Activated naive CD4-positive, alpha-beta T cell treated with anti-CD3 and anti-CD28 coated beads, Interleukin-2, amount 50 U/mL, for 72 hours (primary cell): Measurements from ENCODE around the gene RET. TPM values are rescaled to one million over a fixed set of nuclear protein-coding genes. Genes with fewer than 3 reads are reported as not detected.
A peak's percentile ranks its signal among the peaks of the same experiment; 100 is the strongest.

Experiments
- ATAC-seq, 2 donors: fragments of 150-1000 bp; cut with Tn5 transposase; 2 replicates each; pipeline ENCODE4 v1.10.0; 2021; ENCODE audit warnings: mild to moderate bottlenecking in 2 of 2, moderate library complexity in 2 of 2
- DNase-seq, 2 donors: peaks; one replicate each; pipeline ENCODE4 v3.0.0; 2021 to 2022; ENCODE audit warnings: low spot score in 2 of 2
- H3K27ac Mint-ChIP-seq, 2 donors: one replicate each; pipeline ENCODE4 v1.8.0; 2022; ENCODE audit warnings: mild to moderate bottlenecking in 2 of 2, mixed read lengths in 2 of 2
- H3K36me3 Mint-ChIP-seq, 2 donors: one replicate each; pipeline ENCODE4 v1.8.0; 2022; ENCODE audit warnings: mixed read lengths in 2 of 2
- H3K9me3 Mint-ChIP-seq, 2 donors: one replicate each; pipeline ENCODE4 v1.8.0; 2022; ENCODE audit warnings: mixed read lengths in 2 of 2
- total RNA-seq, 2 donors: library from RNA; stranded (reverse); gene quantifications; one replicate each; pipeline ENCODE4 v1.2.3, GENCODE V29; 2022

RET gene
- total RNA-seq, 2 donors from 2014 or later, result 0.45 TPM; not detected in 1

DNA sequence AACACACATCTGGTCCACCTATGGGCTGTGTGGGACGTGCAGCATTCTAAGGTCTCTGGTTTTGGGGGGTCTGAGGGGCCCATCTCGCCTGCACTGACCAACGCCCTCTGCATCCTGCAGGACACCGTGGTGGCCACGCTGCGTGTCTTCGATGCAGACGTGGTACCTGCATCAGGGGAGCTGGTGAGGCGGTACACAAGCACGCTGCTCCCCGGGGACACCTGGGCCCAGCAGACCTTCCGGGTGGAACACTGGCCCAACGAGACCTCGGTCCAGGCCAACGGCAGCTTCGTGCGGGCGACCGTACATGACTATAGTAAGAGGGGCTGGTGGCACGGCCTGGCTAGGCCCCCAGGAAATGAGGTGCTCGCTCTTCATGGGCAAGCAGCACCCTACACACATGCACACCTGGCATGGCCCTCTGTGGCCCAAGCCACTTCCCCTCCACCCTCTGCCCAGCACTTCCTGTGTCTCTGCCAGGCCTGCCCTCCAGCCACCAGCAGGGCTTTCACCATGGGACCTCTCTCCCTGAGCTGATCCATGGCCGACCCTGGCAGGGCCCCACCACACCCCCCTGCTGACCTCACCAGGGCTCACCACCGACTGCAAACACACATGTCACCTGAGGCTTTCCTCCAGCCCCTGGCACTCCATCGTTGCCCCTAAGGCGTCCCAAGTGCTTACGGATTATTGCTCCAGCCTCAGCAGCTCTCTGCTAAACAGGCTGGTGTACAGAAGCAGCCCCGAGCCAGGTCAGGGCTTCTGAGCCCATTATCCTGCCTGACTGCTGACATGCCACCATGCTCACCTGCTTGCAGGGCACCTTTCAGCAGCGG is 29.6 kb downstream of the RET start:
- no peak overlapping the region for H3K27ac Mint-ChIP-seq
- no peak for DNase-seq
- no peak for ATAC-seq
- no peaks in the 10 kb centered on the region for H3K36me3 Mint-ChIP-seq
- H3K9me3 Mint-ChIP-seq, result no peaks in the 10 kb centered on the region

DNA sequence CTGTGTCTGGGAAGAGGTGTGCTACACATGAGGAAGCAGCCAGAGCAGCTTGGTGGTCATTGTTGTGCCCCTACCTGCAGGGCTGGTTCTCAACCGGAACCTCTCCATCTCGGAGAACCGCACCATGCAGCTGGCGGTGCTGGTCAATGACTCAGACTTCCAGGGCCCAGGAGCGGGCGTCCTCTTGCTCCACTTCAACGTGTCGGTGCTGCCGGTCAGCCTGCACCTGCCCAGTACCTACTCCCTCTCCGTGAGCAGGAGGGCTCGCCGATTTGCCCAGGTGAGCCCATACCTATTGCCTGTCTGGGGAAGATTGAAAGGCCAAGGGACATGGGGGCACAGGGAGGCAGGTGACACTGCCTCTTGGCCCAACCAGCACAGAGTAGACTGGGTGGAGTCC is 32.1 kb downstream of the RET start:
- H3K36me3 Mint-ChIP-seq, result no peaks in the 10 kb centered on the region
- no peaks in the 10 kb centered on the region for H3K9me3 Mint-ChIP-seq
- ATAC-seq, result no peak
- H3K27ac Mint-ChIP-seq, result no peak overlapping the region
- DNase-seq, result no peak

DNA sequence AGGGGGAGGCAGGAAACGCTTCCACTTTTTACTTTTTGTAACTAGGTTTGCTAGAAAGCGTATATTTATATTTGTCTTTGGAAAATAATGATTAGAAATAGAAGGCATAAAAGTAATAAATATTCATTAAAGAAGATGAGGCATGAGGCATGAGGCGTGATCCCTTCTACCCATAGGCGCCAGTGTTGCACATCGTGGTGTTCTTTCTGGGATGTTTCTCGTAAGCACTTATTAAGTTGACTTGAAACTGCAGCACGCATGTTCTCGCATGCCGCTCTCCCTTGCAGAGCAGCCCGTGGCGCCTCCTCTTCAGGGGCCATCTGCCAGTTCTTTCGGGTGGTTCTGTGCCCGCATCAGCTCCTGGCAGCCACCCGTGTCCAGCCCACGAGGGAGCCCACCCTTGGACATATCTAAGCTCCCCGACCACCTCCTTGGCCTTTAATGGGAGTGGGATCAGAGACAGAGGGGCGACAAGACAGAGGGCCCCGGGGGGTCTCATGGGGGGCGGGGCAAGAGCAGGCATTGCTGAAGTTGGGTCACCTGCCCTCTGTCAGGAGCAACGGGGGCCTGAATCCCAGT is 32.9 kb downstream of the RET start:
- ATAC-seq (no peak), DNase-seq (no peak)
- H3K36me3 Mint-ChIP-seq, result no peaks in the 10 kb centered on the region
- no peaks in the 10 kb centered on the region for H3K9me3 Mint-ChIP-seq
- H3K27ac Mint-ChIP-seq, result no peak overlapping the region

DNA sequence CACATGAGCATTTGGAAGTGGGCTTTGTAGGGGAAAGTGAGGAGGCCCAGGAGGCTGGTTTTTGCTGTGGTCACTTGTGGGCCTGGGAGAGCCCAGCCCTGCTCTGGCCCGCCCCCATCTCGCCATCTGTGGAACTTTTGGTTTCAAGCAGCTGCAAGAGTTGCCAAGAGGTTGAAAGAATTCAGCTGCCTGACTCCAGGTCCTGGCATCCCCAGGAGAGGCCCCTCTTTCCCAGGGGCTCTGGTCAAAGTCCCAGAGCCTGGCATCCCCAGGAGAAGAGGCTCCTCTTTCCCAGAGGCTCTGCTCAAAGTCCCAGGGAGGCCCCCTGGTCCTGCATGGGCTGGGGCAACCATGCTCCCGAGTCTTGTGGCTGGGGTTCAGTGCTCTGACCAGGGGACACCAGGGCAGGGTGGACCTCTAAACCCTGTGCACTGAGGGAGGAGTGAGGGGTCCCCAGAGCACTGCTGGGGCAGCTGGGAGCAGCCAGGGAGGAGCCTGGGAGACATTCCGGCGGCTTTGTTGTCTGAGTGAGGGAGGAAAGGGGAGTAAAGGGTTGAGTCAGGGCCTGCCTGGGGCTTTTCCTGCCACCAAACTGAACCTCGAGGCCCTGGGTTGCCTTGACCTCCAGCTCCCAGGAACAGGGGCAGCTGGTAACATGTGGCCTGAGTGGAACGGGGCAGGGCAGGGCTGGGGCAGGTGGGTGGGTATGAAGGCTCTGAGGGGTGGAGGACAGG is 33.6 kb downstream of the RET start:
- Mint-ChIP-seq H3K36me3 (no peaks in the 10 kb centered on the region), H3K9me3 (no peaks in the 10 kb centered on the region), H3K27ac (peak overlapping the region in 1 of 2 donors; percentile 5)
- DNase-seq, result no peak
- no peak for ATAC-seq

DNA sequence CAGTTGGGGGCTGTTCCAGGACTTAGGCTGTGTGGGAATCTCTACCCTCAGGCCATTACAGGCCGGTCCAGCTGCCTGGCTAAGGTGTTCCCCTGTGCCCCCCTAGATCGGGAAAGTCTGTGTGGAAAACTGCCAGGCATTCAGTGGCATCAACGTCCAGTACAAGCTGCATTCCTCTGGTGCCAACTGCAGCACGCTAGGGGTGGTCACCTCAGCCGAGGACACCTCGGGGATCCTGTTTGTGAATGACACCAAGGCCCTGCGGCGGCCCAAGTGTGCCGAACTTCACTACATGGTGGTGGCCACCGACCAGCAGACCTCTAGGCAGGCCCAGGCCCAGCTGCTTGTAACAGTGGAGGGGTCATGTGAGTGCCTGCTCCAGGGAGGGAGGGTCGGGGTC is 34.2 kb downstream of the RET start:
- no peaks in the 10 kb centered on the region for H3K36me3 Mint-ChIP-seq
- H3K9me3 Mint-ChIP-seq, result no peaks in the 10 kb centered on the region
- DNase-seq (no peak), ATAC-seq (no peak)
- no peak overlapping the region for H3K27ac Mint-ChIP-seq

DNA sequence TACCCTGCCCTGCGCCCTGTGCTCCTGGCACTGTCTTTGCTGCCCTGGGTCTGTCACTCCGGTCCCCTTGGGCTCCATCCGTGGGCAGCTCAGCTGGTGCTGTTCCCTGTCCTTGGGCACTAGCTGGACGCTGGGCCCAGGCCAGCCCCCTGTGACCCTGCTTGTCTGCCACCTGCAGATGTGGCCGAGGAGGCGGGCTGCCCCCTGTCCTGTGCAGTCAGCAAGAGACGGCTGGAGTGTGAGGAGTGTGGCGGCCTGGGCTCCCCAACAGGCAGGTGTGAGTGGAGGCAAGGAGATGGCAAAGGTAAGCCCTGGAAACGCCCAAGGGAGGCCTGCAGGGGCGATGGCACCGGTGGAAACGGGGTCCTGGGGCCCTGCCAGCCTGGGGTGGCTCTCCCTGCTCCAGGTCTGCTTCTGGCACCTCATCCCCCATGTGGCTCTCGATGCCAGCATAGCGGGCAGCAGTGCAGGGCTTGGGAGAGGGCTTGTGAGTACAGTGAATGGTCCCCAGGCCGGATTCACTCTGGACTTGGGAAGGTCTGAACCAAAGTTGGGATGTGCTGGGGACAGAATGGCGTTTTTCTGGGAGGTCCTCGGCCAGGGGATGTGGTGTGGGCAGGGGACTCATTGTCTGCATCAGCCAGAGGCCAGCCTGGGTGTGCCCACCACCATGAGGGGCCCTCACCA is 35.2 kb downstream of the RET start:
- no peak for DNase-seq
- ATAC-seq, result no peak
- peak overlapping the region in 1 of 2 donors; percentile 14 for H3K27ac Mint-ChIP-seq
- H3K36me3 Mint-ChIP-seq, result no peaks in the 10 kb centered on the region
- H3K9me3 Mint-ChIP-seq, result no peaks in the 10 kb centered on the region

DNA sequence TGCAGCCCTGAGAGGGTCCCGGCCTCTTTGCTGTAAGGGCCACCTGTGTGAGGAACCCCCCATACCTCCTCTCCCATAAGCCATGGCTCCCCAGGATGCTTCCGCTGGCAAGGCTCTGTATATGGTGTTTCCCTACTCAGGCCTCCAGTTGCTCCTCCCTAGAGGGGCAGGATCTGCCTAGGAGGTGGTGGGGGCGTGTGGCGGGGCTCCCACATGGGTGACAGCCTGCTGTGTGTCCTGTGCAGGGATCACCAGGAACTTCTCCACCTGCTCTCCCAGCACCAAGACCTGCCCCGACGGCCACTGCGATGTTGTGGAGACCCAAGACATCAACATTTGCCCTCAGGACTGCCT is 35.7 kb downstream of the RET start:
- DNase-seq, result no peak
- no peak for ATAC-seq
- H3K36me3 Mint-ChIP-seq, result no peaks in the 10 kb centered on the region
- H3K27ac Mint-ChIP-seq, result peak overlapping the region in 1 of 2 donors; percentile 49
- H3K9me3 Mint-ChIP-seq, result no peaks in the 10 kb centered on the region

DNA sequence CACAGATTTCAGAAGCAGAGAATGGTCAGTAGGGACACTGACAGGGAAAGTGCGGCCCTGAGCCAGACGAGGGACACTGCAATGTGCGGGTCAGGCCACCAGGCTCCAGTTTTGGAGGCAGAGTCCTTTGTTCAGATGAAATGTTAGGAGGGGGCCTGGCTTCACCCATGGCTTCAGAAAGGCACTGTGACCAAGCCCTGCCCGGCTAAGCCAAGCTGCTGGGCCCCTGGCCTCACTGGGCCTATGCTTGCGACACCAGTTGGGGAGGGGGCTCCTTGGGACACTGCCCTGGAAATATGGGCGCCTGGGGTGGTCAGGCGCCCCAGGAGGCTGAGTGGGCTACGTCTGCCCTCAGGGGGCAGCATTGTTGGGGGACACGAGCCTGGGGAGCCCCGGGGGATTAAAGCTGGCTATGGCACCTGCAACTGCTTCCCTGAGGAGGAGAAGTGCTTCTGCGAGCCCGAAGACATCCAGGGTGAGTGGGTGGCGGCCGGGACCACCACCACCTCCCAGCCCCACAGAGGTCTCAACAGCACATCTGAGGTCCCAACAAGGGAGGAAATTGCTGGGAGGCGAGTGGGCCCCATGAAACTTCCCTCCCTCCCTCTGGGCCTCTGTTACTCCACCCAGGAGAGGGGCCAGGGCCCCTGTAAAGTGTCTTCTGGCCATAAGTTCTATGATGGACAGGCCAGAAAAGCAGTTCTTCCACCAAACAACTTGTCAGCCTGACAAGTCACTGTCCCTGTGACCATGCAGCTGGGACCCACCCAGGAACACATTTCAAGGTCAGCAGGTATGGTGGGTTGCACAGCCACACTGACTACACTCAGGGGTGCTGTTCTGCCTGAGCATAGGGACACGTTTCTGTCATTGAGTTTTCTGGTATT is 36.6 kb downstream of the RET start:
- Mint-ChIP-seq H3K9me3 (no peaks in the 10 kb centered on the region), H3K36me3 (no peaks in the 10 kb centered on the region), H3K27ac (peak overlapping the region in 1 of 2 donors; percentile 49)
- no peak for DNase-seq
- no peak for ATAC-seq

DNA sequence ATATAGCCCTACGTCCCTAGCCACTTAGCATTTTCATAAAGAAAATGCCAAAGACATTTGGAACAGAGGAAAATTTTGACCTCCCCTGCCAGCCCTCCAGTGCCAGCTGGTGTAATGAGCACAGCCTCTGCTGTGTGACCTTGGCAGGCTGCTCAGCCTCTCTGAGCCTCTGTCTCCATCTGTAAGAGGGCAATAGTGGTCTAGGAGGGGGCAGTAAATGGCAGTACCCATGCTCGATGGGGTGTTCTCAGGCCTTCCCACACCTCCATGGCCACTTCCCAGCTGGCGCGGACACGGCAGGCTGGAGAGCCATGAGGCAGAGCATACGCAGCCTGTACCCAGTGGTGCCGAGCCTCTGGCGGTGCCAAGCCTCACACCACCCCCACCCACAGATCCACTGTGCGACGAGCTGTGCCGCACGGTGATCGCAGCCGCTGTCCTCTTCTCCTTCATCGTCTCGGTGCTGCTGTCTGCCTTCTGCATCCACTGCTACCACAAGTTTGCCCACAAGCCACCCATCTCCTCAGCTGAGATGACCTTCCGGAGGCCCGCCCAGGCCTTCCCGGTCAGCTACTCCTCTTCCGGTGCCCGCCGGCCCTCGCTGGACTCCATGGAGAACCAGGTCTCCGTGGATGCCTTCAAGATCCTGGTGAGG is 37.3 kb downstream of the RET start:
- H3K9me3 Mint-ChIP-seq, result no peaks in the 10 kb centered on the region
- ATAC-seq, result no peak
- H3K27ac Mint-ChIP-seq, result no peak overlapping the region
- DNase-seq, result no peak
- H3K36me3 Mint-ChIP-seq, result no peaks in the 10 kb centered on the region

DNA sequence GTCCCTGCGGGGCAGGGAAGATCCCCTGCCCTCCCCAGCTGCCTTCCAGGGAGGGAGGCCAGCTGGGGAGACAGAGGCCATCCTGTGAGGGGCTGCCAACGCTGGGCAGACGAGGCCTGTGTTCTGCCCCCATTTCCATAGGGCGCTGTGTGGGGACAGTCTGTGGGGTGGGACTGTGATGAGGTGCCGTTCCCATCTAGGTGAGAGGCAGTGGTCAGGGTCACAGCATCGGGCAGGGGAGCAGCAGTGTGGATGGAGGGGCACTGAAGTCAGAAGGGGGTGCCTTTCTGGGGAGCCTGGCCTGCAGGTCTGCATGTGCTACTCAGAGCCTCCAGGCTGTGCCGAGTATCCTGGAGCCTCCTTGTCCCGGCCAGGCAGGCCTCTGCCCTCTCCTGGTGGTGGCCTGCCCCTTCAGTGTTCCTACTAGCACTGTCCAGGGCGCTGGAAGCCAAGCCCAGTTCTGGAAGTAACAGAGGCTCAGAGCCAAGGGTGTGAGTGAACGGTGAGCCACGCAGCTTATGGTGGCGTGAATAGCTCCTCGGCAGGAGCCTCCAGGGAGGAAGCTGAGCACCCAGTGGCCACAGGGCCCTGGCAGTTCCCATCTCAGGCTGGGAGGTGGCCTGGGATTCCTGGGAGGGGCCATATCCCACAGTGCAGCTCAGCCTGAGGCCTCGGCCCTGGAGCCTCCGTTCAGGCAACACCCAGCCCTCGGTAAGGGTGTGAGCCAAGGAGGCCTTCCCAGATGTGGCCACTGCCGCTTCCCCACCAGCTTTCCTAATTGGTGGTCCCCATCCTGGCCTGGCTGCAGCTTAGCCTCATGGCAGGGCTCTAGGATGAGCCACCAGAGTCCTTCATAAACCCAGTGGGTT is 38.1 kb downstream of the RET start:
- no peak for ATAC-seq
- H3K36me3 Mint-ChIP-seq, result no peaks in the 10 kb centered on the region
- H3K9me3 Mint-ChIP-seq, result no peaks in the 10 kb centered on the region
- no peak for DNase-seq
- no peak overlapping the region for H3K27ac Mint-ChIP-seq

DNA sequence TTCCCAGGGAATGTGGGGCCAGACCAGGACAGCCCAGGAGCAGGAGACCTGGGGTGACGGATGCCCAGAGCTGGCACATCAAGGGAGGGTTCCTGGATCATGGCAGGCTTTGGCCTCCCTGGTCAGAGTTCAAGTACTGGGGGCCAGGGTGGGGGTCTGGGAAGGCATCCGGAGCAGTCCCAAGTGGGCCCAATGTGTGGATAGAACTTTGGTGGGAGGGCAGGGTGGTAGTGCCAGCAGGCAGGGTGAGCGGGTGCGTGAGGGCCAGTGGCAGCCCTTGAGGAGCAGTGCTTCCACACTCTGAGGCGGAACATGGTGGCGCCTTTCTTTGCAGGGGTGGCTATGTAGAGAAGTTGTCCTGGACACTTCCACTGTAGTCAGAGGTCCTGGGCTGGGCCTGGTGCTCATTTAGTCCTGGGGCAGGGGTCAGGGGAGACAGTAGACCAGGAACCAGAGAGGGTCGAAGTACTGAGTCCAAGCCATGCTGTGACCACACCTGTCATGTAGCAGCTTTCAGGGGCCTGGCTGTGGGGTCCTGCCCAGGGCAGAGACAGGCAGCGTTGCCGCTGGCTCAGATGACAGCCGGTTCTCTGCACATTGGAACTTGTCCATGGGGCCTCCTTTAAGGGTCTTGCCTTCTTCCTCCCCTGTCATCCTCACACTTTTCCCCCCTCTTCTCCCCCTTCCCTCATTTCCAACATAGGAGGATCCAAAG is 39.2 kb downstream of the RET start:
- DNase-seq (no peak), ATAC-seq (no peak)
- Mint-ChIP-seq H3K9me3 (no peaks in the 10 kb centered on the region), H3K27ac (peak overlapping the region in 1 of 2 donors; percentile 64), H3K36me3 (no peaks in the 10 kb centered on the region)

DNA sequence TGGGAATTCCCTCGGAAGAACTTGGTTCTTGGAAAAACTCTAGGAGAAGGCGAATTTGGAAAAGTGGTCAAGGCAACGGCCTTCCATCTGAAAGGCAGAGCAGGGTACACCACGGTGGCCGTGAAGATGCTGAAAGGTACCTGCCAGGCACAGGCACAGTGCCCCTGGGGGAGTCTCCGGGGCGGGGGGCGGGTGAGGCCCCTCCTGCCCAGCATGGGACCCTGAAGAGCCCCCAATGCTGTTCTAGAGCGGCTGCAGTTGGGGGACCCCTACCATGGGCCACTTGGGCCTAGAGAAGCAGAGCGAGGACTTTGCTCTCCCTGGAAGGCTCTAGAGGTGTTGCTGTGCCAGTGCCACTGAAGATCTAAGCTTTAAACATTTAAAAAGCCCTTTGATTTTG is 39.7 kb downstream of the RET start:
- H3K36me3 Mint-ChIP-seq, result no peaks in the 10 kb centered on the region
- no peaks in the 10 kb centered on the region for H3K9me3 Mint-ChIP-seq
- no peak for DNase-seq
- ATAC-seq, result no peak
- H3K27ac Mint-ChIP-seq, result no peak overlapping the region

DNA sequence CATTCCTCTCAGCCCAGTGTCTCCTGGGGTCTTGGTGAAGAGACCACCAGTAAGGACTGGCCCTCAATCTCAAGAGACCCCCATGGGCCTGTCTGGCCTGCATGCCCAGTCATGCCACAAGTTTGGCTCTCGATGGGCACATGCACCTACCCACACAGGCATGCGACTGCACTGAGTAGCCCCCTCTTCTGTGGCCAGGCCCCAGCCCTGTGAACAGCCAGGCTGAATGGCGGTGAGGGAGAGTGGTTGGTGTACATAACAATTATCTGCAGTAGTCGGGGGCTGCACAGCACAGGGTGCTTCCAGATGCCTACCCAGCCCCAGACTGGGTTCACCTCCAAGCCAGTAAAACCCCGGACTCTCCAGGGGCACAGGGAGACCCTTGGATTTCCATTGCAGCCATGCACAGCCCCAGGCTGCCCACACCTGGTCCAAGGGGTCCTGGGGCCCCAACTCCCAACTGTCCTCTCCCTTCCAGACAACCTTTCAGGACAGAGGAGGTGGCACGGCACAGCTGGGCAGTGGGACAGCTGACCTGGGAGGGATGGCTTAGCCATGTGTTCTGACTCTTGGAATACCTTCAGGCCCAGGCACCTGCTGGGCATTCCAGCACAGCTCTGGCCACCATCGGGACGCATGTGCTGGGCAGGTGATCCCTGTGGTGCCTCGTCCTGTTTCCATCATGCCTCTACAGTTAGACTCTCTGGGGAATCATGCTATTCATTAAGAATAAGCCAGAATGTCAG is 40.3 kb downstream of the RET start:
- no peaks in the 10 kb centered on the region for H3K9me3 Mint-ChIP-seq
- DNase-seq, result no peak

More for the DNA sequence above, 40.3 kb downstream of the RET start:
- no peaks in the 10 kb centered on the region for H3K36me3 Mint-ChIP-seq
- peak overlapping the region in 1 of 2 donors; percentile 70 for H3K27ac Mint-ChIP-seq
- ATAC-seq, result no peak
